ENCODE measurements around the gene C11orf91. TPM values are rescaled to one million over a fixed set of nuclear protein-coding genes. Genes with fewer than 3 reads are reported as not detected.

The C11orf91 gene
- total and polyA plus RNA-seq, 7 donors: 0.14 to 0.87 (median 0.51) TPM; not detected in 3

DNA sequence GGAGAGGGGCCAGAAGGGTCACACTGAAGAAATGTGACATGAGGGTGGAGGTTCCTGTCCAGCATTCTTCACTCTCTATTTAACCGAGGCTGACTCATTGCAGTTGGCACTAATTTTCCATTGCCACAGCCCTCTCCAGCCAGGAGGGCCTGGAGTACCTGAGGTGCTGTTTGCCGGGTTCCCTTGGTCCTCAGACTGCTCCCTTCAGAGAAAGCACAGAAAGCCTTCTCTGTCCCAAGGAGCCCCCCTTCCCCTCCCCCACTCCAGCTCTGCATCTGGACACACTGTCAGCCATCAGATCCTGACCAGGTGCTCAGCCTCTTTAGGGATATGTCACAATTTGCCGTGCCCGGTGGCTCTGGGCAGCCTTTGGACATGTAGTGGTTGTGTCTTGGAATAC, 3.2 kb upstream of the C11orf91 start:
- DNase-seq: peak in 1 of 2 donors; percentile 37
- Histone ChIP-seq H3K4me3 (no peak overlapping the region), H3K4me1 (peaks cover 78% of the 10 kb centered on the region), H3K36me3 (ENCODE audit: insufficient read depth in 1 of 2, low read depth in 1 of 2) (peaks cover under 1 to 27% of the 10 kb centered on the region in 2 donors), H3K27me3 (ENCODE audit: insufficient read depth in 3 of 3, low read length in 2 of 3) (no peaks in the 10 kb centered on the region), H3K9me3 (no peaks in the 10 kb centered on the region), H3K27ac (peak overlapping the region; percentile 83)
- peak; percentile 58 to 68 (median 66) for ATAC-seq
- 19 to 26% (median 25%) methylated on average over 4 of the region's 4 CpGs for WGBS, 3 donors
- intact Hi-C loops (cut with DNase I): loop anchor here (5.0 kb wide), 1 partner anchor 34 kb away; the partner anchor contains the start of gene CD59 (in 2 of the 2)
- TF ChIP-seq, protein P1, sequence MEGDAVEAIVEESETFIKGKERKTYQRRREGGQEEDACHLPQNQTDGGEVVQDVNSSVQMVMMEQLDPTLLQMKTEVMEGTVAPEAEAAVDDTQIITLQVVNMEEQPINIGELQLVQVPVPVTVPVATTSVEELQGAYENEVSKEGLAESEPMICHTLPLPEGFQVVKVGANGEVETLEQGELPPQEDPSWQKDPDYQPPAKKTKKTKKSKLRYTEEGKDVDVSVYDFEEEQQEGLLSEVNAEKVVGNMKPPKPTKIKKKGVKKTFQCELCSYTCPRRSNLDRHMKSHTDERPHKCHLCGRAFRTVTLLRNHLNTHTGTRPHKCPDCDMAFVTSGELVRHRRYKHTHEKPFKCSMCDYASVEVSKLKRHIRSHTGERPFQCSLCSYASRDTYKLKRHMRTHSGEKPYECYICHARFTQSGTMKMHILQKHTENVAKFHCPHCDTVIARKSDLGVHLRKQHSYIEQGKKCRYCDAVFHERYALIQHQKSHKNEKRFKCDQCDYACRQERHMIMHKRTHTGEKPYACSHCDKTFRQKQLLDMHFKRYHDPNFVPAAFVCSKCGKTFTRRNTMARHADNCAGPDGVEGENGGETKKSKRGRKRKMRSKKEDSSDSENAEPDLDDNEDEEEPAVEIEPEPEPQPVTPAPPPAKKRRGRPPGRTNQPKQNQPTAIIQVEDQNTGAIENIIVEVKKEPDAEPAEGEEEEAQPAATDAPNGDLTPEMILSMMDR (IDR thresholded peaks at IDR 0.05): no peak

DNA sequence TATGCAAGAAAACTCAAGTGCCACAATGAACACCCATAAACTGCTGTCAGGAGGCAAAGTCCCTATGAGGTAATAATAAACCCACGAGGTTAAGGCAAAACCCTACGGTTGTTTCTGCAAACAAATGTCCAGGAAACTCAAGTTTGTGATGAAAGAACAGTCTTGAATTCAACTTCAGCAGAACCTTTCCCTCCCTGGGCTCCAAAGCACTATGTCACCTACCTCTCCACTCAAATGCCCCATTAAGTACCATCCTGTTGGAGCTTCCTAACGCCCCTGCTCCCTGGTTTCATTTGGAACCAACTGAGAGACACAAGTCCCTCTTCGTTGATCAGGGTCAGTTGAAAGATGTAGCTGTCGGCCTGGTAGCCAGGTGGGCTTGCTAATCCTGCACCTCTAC, 2.6 kb upstream of the C11orf91 start:
- Histone ChIP-seq H3K9me3 (no peaks in the 10 kb centered on the region), H3K27me3 (ENCODE audit: insufficient read depth in 3 of 3, low read length in 2 of 3) (no peaks in the 10 kb centered on the region), H3K27ac (peak overlapping the region; percentile 83), H3K4me3 (no peak overlapping the region), H3K36me3 (ENCODE audit: insufficient read depth in 1 of 2, low read depth in 1 of 2) (peaks cover 0 to 22% of the 10 kb centered on the region in 2 donors), H3K4me1 (peaks cover 73% of the 10 kb centered on the region)
- 38 to 52% (median 47%) methylated on average over 5 of the region's 5 CpGs for WGBS, 3 donors
- intact Hi-C loops (cut with DNase I): loop anchor here (5.0 kb wide), 1 partner anchor 34 kb away; the partner anchor contains the start of gene CD59 (in 2 of the 2)
- TF ChIP-seq, protein P1 (IDR thresholded peaks at IDR 0.05): no peak
- ATAC-seq (no peak), DNase-seq (no peak)

DNA sequence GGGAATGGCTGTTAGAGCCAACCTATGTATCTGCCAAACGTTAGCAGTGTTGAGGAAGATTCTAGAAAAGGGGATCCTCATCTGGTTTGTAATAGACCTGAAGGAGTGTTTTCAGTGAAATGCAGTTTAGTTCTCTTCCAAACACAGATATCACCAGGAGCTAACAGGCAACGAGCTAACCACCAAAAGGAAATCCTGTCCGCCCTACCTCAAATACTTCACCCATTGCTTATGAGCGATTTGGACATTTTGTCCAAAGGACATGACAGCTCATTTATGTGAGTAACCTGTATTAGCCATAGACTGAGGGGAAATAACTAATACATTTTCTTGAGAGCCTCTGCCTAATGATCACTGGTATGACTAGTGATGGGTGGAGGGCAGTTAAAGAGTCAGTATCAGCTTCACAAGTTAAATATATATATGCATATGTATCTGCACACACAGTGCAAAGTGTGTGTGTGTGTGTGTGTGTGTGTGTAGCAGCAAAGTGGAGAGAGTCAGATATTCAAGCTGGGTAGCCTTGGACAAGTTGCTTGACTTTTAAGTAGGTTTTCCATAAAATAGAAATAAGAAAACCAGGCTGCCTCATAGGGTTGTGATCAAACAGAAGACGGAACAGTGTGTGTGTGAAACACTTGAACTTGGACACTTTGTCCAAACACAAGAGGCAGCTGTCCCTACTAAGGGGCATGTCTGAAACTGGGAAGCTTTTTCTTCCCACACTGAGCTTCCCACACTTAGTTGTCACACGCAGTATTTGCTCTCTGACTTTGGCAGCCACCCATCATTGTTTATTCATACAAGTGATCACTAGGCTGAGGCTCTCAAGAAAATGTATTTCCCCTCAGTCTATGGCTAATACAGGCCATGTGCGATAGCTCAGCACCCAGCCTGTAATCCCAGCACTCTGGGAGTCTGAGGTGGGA, 940 bp upstream of the C11orf91 start:
- Histone ChIP-seq H3K9me3 (no peaks in the 10 kb centered on the region), H3K27ac (peak overlapping the region; percentile 83), H3K4me1 (peaks cover 56% of the 10 kb centered on the region), H3K4me3 (peak overlapping the region; percentile 73), H3K27me3 (ENCODE audit: insufficient read depth in 3 of 3, low read length in 2 of 3) (no peaks in the 10 kb centered on the region), H3K36me3 (ENCODE audit: insufficient read depth in 1 of 2, low read depth in 1 of 2) (peaks cover 0 to 8% of the 10 kb centered on the region in 2 donors)
- TF ChIP-seq, protein P1 (IDR thresholded peaks at IDR 0.05): no peak
- ATAC-seq: peak in 3 of 4 donors; percentile 5 to 48 (median 15)
- intact Hi-C loops (cut with DNase I): loop anchor here (5.0 kb wide), 1 partner anchor 36 kb away; the partner anchor contains the start of gene CD59 (in 2 of the 2)
- DNase-seq: no peak
- whole genome bisulfite sequencing, 3 donors: 10 to 22% (median 11%) methylated on average over 7 of the region's 7 CpGs

DNA sequence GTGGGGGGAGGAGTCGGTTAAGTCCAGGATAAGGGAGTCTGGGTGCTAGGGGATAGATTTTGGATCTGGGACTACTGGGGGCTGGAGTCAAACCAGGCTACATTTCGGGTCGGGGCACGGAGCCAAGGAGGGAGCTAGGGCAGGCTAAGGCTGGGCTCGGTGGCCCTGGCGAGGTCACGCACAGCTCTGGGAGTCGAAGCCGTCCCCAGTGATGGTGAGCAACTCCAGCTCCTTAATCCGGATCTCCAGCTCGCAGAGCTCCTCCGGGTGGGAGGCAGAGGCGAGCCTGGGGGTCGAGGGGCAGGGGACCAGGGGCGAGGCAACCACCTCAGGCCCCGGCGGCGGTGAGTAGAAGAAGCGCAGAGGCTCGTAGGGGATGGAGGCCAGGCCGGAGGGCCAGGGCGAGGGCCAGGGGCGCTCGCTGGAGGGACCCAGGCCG, 544 bp downstream of the C11orf91 start:
- 22 to 36% (median 25%) methylated on average over 23 to 25 of the region's 25 CpGs for WGBS, 3 donors
- DNase-seq: peak; percentile 56 to 66
- peaks cover 53% of the 10 kb centered on the region for H3K4me1 ChIP-seq
- H3K27ac ChIP-seq: peak overlapping the region; percentile 83
- peak overlapping the region; percentile 73 for H3K4me3 ChIP-seq
- H3K36me3 ChIP-seq (ENCODE audit: insufficient read depth in 1 of 2, low read depth in 1 of 2): peaks cover 0 to 4% of the 10 kb centered on the region in 2 donors
- no peaks in the 10 kb centered on the region for H3K27me3 ChIP-seq (ENCODE audit: insufficient read depth in 3 of 3, low read length in 2 of 3)
- ATAC-seq: peak in 1 of 4 donors; percentile 1
- TF ChIP-seq, protein P1 (IDR thresholded peaks at IDR 0.05): no peak
- H3K9me3 ChIP-seq: no peaks in the 10 kb centered on the region
- intact Hi-C loops (cut with DNase I): loop anchor here (5.0 kb wide), 1 partner anchor 37 kb away; the partner anchor contains the start of gene CD59 (in 2 of the 2)

All from psoas muscle (tissue), 8 donors.